Fibroblast of mammary gland (primary cell): Measurements from ENCODE around the gene CD99.

Source experiments
- DNase-seq: peaks from one replicate; pipeline ENCODE4 v3.0.0-alpha.2; 2010; ENCODE audit warnings: low read depth
- H3K4me3 ChIP-seq: 2 replicates; pipeline ENCODE4 v1.5.1; 2011; ENCODE audit warnings: low read depth, mild to moderate bottlenecking, low read length, moderate library complexity; ENCODE audit not compliant: control insufficient read depth
- CTCF ChIP-seq: conservative IDR thresholded peaks from 2 replicates; pipeline ENCODE4 v1.5.1; 2011; ENCODE audit warnings: low read depth, low read length, inconsistent platforms; ENCODE audit not compliant: control insufficient read depth, insufficient read depth

CD99 gene

GRCh38 chrX:2781226-2781571, 90.1 kb downstream of the CD99 start:
- no peak overlapping the region for H3K4me3 ChIP-seq
- TF ChIP-seq CTCF = no peak
- no peak for DNase-seq

- DNase-seq = no peak
- H3K4me3 ChIP-seq = no peak overlapping the region
- no peak for TF ChIP-seq CTCF
Measured at GRCh38 chrX:2781698-2782097, 90.6 kb downstream of the CD99 start.

- DNase-seq = no peak
- no peak overlapping the region for H3K4me3 ChIP-seq
- no peak for TF ChIP-seq CTCF
Measured at GRCh38 chrX:2782171-2782570, 91.1 kb downstream of the CD99 start.

- no peak for DNase-seq
- TF ChIP-seq CTCF = no peak
- no peak overlapping the region for H3K4me3 ChIP-seq
Measured at GRCh38 chrX:2782778-2783177, 91.7 kb downstream of the CD99 start.

GRCh38 chrX:2784026-2784425, 92.9 kb downstream of the CD99 start:
- peak; percentile 46 for DNase-seq
- no peak overlapping the region for H3K4me3 ChIP-seq
- no peak for TF ChIP-seq CTCF

- no peak overlapping the region for H3K4me3 ChIP-seq
- no peak for DNase-seq
- no peak for TF ChIP-seq CTCF
Measured at GRCh38 chrX:2785538-2785937, 94.4 kb downstream of the CD99 start.

- no peak overlapping the region for H3K4me3 ChIP-seq
- no peak for DNase-seq
- TF ChIP-seq CTCF = no peak
Measured at GRCh38 chrX:2788980-2789379, 97.9 kb downstream of the CD99 start.
